Mucosa of descending colon (tissue), 3 donors: ENCODE results near the gene PRKG1. TPM values are rescaled to one million over a fixed set of nuclear protein-coding genes. Genes with fewer than 3 reads are reported as not detected.

Experiments
- ATAC-seq: fragments of 200-7000 bp; cut with Tn5 transposase; one replicate; pipeline ENCODE4 v1.9.1; 2020; ENCODE audit warnings: mild to moderate bottlenecking, moderate library complexity
- DNase-seq, 3 donors: peaks; one replicate each; pipeline ENCODE4 v3.0.0-alpha.2; 2020
- H3K36me3 ChIP-seq: fragments of 200-600 bp; one replicate; pipeline ENCODE4 v1.8.0; 2021; ENCODE audit warnings: low read depth, mild to moderate bottlenecking
- H3K4me1 ChIP-seq: fragments of 200-600 bp; one replicate; pipeline ENCODE4 v1.8.0; 2021; ENCODE audit warnings: low read depth, mild to moderate bottlenecking
- H3K4me3 ChIP-seq: fragments of 200-600 bp; one replicate; pipeline ENCODE4 v1.8.0; 2021; ENCODE audit warnings: mild to moderate bottlenecking
- H3K9me3 ChIP-seq: fragments of 200-600 bp; one replicate; pipeline ENCODE4 v1.8.0; 2021; ENCODE audit warnings: mild to moderate bottlenecking
- intact Hi-C, 2 donors: fragments of 100-400 bp; cut with DNase I in 1 of 2; cut with micrococcal nuclease in 1 of 2; formaldehyde crosslinking; loops; one replicate each; pipeline versions ENCODE4 v1.11.0 to v1.11.1; 2022; cut with DNase I, micrococcal nuclease
- total RNA-seq, 3 donors: library from RNA; stranded (reverse); fragmentation: NEBNext Ultra II Directional in 2 of 3; extraction: Animal tissue kit (Norgen Biotek cat#: 25700) in 2 of 3; gene quantifications; one replicate each; pipeline versions ENCODE4 v1.2.1 to v1.2.4, GENCODE V29; 2021 to 2023
- TF ChIP-seq, protein P1 (sequence below): fragments of 200-600 bp; IDR thresholded peaks from one replicate; pipeline ENCODE4 v1.8.0; 2022; ENCODE audit warnings: antibody characterized with exemption, mild to moderate bottlenecking
- donor health status: DM: no; HTN: no; CAD: no; lungs with moderate emphysema.
- donor health status: DM: no; HTN: no; CAD: no.
- donor health status: DM: no; HTN: yes; CAD: no.

Gene PRKG1
- total RNA-seq, 3 donors from 2014 or later, result 17.1 to 55.6 (median 21.1) TPM

GRCh38 chr10:51344371-51344770 lies 270.1 kb downstream of the PRKG1 start:
- Histone ChIP-seq H3K9me3 (no peaks in the 10 kb centered on the region), H3K4me1 (no peaks in the 10 kb centered on the region), H3K4me3 (no peak overlapping the region), H3K36me3 (no peaks in the 10 kb centered on the region)
- TF ChIP-seq, protein P1, sequence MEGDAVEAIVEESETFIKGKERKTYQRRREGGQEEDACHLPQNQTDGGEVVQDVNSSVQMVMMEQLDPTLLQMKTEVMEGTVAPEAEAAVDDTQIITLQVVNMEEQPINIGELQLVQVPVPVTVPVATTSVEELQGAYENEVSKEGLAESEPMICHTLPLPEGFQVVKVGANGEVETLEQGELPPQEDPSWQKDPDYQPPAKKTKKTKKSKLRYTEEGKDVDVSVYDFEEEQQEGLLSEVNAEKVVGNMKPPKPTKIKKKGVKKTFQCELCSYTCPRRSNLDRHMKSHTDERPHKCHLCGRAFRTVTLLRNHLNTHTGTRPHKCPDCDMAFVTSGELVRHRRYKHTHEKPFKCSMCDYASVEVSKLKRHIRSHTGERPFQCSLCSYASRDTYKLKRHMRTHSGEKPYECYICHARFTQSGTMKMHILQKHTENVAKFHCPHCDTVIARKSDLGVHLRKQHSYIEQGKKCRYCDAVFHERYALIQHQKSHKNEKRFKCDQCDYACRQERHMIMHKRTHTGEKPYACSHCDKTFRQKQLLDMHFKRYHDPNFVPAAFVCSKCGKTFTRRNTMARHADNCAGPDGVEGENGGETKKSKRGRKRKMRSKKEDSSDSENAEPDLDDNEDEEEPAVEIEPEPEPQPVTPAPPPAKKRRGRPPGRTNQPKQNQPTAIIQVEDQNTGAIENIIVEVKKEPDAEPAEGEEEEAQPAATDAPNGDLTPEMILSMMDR, result no peak
- ATAC-seq (no peak), DNase-seq (no peak)
- intact Hi-C loops, result no loop called here

DNA sequence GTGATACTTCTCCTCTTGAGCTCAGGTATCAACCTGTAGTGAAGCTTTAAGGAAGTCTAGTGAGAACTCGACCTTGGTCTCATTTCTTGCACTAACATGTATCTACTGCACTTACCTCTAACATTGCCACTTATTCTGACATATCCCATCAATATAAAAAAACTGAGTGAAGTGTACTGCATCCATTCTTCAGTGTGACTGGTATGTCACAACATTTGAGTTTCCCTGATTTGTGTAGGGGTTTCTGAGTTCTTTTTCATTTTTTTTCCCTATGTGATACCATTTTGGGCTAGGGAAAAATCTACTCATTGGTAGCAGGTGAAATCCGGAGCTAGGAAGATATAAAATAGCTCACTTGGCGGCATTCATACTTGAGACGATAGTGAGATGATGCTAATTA lies 274.3 kb downstream of the PRKG1 start:
- no peak for DNase-seq
- ATAC-seq, result no peak
- Histone ChIP-seq H3K4me3 (no peak overlapping the region), H3K4me1 (no peaks in the 10 kb centered on the region), H3K36me3 (no peaks in the 10 kb centered on the region), H3K9me3 (no peaks in the 10 kb centered on the region)
- TF ChIP-seq, protein P1, result no peak
- intact Hi-C loops, result no loop called here

GRCh38 chr10:51357170-51357569 lies 282.9 kb downstream of the PRKG1 start:
- Histone ChIP-seq H3K4me3 (no peak overlapping the region), H3K4me1 (no peaks in the 10 kb centered on the region), H3K9me3 (no peaks in the 10 kb centered on the region), H3K36me3 (no peaks in the 10 kb centered on the region)
- TF ChIP-seq, protein P1, result no peak
- ATAC-seq (no peak), DNase-seq (no peak)
- intact Hi-C loops, result no loop called here

GRCh38 chr10:51358227-51358626 lies 283.9 kb downstream of the PRKG1 start:
- intact Hi-C loops, result no loop called here
- H3K36me3 ChIP-seq, result no peaks in the 10 kb centered on the region
- H3K9me3 ChIP-seq, result no peaks in the 10 kb centered on the region
- ATAC-seq, result no peak
- TF ChIP-seq, protein P1, result no peak
- H3K4me1 ChIP-seq, result no peaks in the 10 kb centered on the region
- no peak for DNase-seq
- no peak overlapping the region for H3K4me3 ChIP-seq

DNA sequence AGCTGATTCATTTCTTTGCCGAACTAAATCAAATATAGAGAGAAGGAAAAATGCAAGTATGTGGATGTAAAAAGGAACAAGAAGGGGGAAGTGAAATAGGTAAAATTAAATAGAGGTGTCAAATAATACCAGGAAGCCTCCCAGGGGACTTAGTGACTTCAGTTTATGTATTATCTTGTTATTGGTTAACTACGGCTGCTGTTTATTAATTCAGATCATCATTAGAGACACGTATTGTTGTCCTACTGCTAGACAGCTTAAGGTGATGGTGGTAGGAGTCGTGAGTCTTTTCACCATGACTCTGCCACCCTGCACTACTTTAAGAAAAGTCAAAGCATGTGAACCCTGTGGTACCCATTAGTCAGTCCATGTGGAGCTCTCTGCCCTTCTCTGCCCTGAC lies 289.1 kb downstream of the PRKG1 start:
- intact Hi-C loops, result no loop called here
- Histone ChIP-seq H3K4me3 (no peak overlapping the region), H3K4me1 (no peaks in the 10 kb centered on the region), H3K9me3 (no peaks in the 10 kb centered on the region), H3K36me3 (no peaks in the 10 kb centered on the region)
- ATAC-seq (no peak), DNase-seq (no peak)
- TF ChIP-seq, protein P1, result no peak

GRCh38 chr10:51364674-51365073 lies 290.4 kb downstream of the PRKG1 start:
- no peaks in the 10 kb centered on the region for H3K36me3 ChIP-seq
- no peaks in the 10 kb centered on the region for H3K9me3 ChIP-seq
- intact Hi-C loops, result no loop called here
- TF ChIP-seq, protein P1, result no peak
- no peak overlapping the region for H3K4me3 ChIP-seq
- no peak for ATAC-seq
- no peaks in the 10 kb centered on the region for H3K4me1 ChIP-seq
- DNase-seq, result no peak
